ENCODE results near the gene CD2BP2.

CD2BP2 gene

DNA sequence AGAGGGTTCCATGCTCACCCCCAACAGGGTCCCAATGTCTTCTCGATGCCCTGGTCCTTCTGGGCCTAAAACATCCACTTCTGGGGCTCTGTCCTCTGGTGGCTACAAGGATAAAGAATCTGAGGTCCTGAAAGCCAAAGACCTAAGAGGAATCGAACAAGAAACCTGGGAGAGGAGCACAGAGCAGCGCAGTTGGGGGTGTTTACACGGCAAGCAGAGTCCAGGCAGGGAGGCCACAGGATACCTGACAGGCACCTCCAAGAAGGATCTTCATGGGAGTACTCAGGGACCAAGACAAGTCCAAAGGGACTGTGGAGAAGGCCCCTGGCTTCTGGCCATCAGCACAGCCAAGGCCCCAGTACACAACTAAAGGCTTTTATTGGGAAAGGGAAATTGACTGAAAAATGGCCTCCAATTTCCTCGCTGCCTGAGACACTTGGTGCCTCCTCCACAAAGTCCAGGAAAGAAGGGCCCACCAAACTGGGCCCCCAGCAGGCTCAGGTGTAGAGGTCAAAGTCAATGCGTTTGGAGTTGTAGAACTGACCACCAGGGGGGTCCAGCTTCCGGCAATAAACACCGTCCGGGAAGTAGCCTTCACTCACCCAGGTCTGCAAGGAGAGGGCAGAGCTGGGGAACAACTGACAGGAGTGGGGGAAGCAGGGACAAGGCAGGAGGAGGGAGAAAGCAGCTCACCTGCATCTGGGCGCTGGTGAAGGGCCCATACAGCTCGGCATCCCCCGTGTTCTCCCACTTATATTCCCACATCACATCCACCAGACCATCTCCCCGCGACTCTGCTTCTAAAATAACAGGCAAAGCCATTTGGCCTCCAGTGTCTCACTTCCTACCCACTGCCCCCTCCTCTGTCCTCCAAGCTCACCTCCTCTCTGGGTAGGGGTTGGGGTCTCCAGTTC, 2.4 kb downstream of the CD2BP2 start:
- Histone ChIP-seq H3K27me3 (ENCODE audit: insufficient read depth, poor library complexity, severe bottlenecking) (no peaks in the 10 kb centered on the region), H3K4me3 (replicated peaks; ENCODE audit: insufficient read depth, low read length) (no peak overlapping the region), H3K27ac (replicated peaks) (no peak overlapping the region)
- no peak for TF ChIP-seq SPI1 (IDR thresholded peaks at IDR 0.05; ENCODE audit: borderline replicate concordance, low read depth)
- TF ChIP-seq, protein P1, sequence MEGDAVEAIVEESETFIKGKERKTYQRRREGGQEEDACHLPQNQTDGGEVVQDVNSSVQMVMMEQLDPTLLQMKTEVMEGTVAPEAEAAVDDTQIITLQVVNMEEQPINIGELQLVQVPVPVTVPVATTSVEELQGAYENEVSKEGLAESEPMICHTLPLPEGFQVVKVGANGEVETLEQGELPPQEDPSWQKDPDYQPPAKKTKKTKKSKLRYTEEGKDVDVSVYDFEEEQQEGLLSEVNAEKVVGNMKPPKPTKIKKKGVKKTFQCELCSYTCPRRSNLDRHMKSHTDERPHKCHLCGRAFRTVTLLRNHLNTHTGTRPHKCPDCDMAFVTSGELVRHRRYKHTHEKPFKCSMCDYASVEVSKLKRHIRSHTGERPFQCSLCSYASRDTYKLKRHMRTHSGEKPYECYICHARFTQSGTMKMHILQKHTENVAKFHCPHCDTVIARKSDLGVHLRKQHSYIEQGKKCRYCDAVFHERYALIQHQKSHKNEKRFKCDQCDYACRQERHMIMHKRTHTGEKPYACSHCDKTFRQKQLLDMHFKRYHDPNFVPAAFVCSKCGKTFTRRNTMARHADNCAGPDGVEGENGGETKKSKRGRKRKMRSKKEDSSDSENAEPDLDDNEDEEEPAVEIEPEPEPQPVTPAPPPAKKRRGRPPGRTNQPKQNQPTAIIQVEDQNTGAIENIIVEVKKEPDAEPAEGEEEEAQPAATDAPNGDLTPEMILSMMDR (IDR thresholded peaks at IDR 0.05; ENCODE audit: insufficient read depth, low read length), result no peak
- TF ChIP-seq, protein P2, sequence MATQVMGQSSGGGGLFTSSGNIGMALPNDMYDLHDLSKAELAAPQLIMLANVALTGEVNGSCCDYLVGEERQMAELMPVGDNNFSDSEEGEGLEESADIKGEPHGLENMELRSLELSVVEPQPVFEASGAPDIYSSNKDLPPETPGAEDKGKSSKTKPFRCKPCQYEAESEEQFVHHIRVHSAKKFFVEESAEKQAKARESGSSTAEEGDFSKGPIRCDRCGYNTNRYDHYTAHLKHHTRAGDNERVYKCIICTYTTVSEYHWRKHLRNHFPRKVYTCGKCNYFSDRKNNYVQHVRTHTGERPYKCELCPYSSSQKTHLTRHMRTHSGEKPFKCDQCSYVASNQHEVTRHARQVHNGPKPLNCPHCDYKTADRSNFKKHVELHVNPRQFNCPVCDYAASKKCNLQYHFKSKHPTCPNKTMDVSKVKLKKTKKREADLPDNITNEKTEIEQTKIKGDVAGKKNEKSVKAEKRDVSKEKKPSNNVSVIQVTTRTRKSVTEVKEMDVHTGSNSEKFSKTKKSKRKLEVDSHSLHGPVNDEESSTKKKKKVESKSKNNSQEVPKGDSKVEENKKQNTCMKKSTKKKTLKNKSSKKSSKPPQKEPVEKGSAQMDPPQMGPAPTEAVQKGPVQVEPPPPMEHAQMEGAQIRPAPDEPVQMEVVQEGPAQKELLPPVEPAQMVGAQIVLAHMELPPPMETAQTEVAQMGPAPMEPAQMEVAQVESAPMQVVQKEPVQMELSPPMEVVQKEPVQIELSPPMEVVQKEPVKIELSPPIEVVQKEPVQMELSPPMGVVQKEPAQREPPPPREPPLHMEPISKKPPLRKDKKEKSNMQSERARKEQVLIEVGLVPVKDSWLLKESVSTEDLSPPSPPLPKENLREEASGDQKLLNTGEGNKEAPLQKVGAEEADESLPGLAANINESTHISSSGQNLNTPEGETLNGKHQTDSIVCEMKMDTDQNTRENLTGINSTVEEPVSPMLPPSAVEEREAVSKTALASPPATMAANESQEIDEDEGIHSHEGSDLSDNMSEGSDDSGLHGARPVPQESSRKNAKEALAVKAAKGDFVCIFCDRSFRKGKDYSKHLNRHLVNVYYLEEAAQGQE (IDR thresholded peaks at IDR 0.05; ENCODE audit: insufficient replicate concordance, low read depth), result no peak
- DNase-seq (ENCODE audit: low read depth in 1 of 2, low spot score in 1 of 2), result no peak

DNA sequence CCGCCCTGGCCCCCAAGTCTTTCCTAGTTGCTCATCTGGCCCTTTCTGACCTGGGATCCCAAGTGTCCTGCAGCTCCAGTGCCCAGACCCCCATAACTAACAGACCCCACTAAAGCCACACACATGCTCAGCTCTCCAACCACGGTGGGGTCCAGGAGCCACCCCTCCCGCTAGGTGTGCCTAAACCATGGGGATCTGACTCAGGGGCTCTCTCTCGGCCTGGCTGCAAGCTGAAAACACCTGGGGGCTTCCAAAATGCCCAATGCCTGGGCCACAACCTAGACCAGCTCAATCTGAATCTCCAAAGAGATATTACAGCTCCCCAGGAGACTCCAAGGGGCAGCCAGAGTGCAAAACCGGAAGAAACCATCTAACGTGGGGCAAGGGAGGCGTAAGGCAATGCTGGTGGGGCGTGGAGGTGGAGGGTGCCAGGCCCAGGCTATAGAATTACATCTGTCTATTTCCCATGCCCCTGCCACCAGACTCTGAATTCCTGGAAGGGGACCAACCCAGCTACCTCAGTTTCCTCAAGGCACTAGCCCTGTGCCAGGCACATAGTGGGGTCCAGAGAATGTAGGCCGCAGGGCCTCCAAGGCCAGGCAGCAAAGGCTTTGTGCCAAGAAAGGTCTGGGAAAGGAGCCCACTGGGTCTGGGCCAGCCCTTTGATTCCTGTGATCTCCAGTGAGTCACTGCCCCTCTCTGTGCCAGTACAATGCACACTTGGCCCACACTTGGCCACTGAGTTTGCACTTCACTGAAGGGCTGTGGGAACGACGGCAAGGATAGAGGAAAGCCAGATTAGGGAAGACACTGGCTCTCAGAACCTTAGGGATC, 3.3 kb downstream of the CD2BP2 start:
- Histone ChIP-seq H3K4me3 (replicated peaks; ENCODE audit: insufficient read depth, low read length) (no peak overlapping the region), H3K27ac (replicated peaks) (no peak overlapping the region), H3K27me3 (ENCODE audit: insufficient read depth, poor library complexity, severe bottlenecking) (no peaks in the 10 kb centered on the region)
- DNase-seq (ENCODE audit: low read depth in 1 of 2, low spot score in 1 of 2), result no peak
- TF ChIP-seq GABPA (IDR thresholded peaks at IDR 0.05; ENCODE audit: low read depth) (no peak), POLR2AphosphoS5 (IDR thresholded peaks at IDR 0.05; ENCODE audit: low read depth) (no peak), SPI1 (IDR thresholded peaks at IDR 0.05; ENCODE audit: borderline replicate concordance, low read depth) (no peak)
- TF ChIP-seq, protein P1 (IDR thresholded peaks at IDR 0.05; ENCODE audit: insufficient read depth, low read length), result no peak
- TF ChIP-seq, protein P2 (IDR thresholded peaks at IDR 0.05; ENCODE audit: insufficient replicate concordance, low read depth), result no peak

DNA sequence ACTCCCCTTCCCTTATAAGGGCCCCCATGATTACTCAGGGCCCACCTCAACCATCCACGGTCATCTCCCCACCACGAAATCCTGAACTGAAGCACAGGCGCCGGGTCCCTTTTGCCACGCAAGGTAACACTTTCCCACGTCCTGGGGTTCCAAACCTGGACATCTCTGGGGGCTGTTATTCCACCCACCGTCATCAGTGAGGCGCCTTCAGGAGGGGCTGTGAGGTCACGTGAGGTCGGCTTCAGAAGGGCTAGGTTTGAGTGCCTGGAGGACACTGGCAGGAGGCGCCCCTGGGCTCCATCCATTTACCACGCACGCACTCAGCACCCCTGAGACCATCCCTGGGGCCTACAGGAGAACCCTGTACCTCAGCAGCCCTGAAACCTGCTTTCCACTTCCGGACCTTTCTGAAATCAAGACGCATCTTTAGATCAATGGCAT, 4.1 kb downstream of the CD2BP2 start:
- no peak for DNase-seq (ENCODE audit: low read depth in 1 of 2, low spot score in 1 of 2)
- no peaks in the 10 kb centered on the region for H3K27me3 ChIP-seq (ENCODE audit: insufficient read depth, poor library complexity, severe bottlenecking)
- H3K27ac ChIP-seq (replicated peaks), result no peak overlapping the region
- no peak overlapping the region for H3K4me3 ChIP-seq (replicated peaks; ENCODE audit: insufficient read depth, low read length)
- TF ChIP-seq POLR2AphosphoS5 (IDR thresholded peaks at IDR 0.05; ENCODE audit: low read depth) (no peak), GABPA (IDR thresholded peaks at IDR 0.05; ENCODE audit: low read depth) (no peak), SPI1 (IDR thresholded peaks at IDR 0.05; ENCODE audit: borderline replicate concordance, low read depth) (no peak)
- TF ChIP-seq, protein P2 (IDR thresholded peaks at IDR 0.05; ENCODE audit: insufficient replicate concordance, low read depth), result no peak
- TF ChIP-seq, protein P1 (IDR thresholded peaks at IDR 0.05; ENCODE audit: insufficient read depth, low read length), result no peak

Data from HL-60 (cell line).